HepG2 (cell line): ENCODE data around the gene PRDX2. TPM values are rescaled to one million over a fixed set of nuclear protein-coding genes. Genes with fewer than 3 reads are reported as not detected.

Experiments used
- CTCF ChIP-seq: sonication (generic); formaldehyde crosslinking; IDR thresholded peaks from 2 replicates; pipeline ENCODE4 v1.5.0; 2020; ENCODE audit warnings: mild to moderate bottlenecking, missing genetic modification reagents, moderate library complexity
- KDM4B ChIP-seq: sonication (generic); formaldehyde crosslinking; IDR thresholded peaks from 2 replicates; pipeline ENCODE4 v1.4.0; 2020; ENCODE audit warnings: missing genetic modification reagents
- MLX ChIP-seq: IDR thresholded peaks from 2 replicates; pipeline ENCODE4 v1.6.1; 2016
- NFKB2 ChIP-seq: sonication (generic); formaldehyde crosslinking; IDR thresholded peaks from 2 replicates; pipeline ENCODE4 v1.4.0; 2020; ENCODE audit warnings: missing genetic modification reagents, borderline replicate concordance
- PHF20 ChIP-seq: sonication (generic); formaldehyde crosslinking; IDR thresholded peaks from 2 replicates; pipeline ENCODE4 v1.5.0; 2020; ENCODE audit warnings: mild to moderate bottlenecking, missing genetic modification reagents
- RFX1 ChIP-seq: fragments of 450-650 bp; IDR thresholded peaks from 2 replicates; pipeline ENCODE4 v1.6.1; 2017
- SNAI1 ChIP-seq: sonication (generic); formaldehyde crosslinking; IDR thresholded peaks from 2 replicates; pipeline ENCODE4 v1.5.0; 2020; ENCODE audit warnings: mild to moderate bottlenecking, missing genetic modification reagents, borderline replicate concordance
- TBL1XR1 ChIP-seq: fragments of 150-350 bp; IDR thresholded peaks from 2 replicates; pipeline ENCODE4 v1.6.1; 2014; ENCODE audit warnings: borderline replicate concordance, low read length; ENCODE audit not compliant: partially characterized antibody
- TSC22D2 ChIP-seq: sonication (generic); formaldehyde crosslinking; IDR thresholded peaks from 2 replicates; pipeline ENCODE4 v1.5.1; 2020; ENCODE audit warnings: missing genetic modification reagents, mild to moderate bottlenecking, borderline replicate concordance
- XRCC5 ChIP-seq: fragments of 200-400 bp; formaldehyde crosslinking; optimal IDR thresholded peaks from 2 replicates; pipeline ENCODE3; 2017; ENCODE audit warnings: mild to moderate bottlenecking, low read length
- ZBTB21 ChIP-seq: sonication (generic); formaldehyde crosslinking; IDR thresholded peaks from 2 replicates; pipeline ENCODE4 v1.4.0; 2020; ENCODE audit warnings: missing genetic modification reagents
- ZNF17 ChIP-seq: sonication (generic); formaldehyde crosslinking; IDR thresholded peaks from 2 replicates; pipeline ENCODE4 v1.5.0; 2020; ENCODE audit warnings: mild to moderate bottlenecking, missing genetic modification reagents
- ZNF644 ChIP-seq: IDR thresholded peaks from 2 replicates; pipeline ENCODE4 v1.6.1; 2016; ENCODE audit warnings: low read depth
- ZNF724P ChIP-seq: sonication (generic); formaldehyde crosslinking; IDR thresholded peaks from 2 replicates; pipeline ENCODE4 v1.8.0; 2022; ENCODE audit warnings: missing genetic modification reagents, borderline replicate concordance
- ZNF782 ChIP-seq: sonication (generic); formaldehyde crosslinking; IDR thresholded peaks from 2 replicates; pipeline ENCODE4 v1.4.0; 2020; ENCODE audit warnings: missing genetic modification reagents, mild to moderate bottlenecking, borderline replicate concordance
- ZNF839 ChIP-seq: sonication (generic); formaldehyde crosslinking; IDR thresholded peaks from 2 replicates; pipeline ENCODE4 v1.4.0; 2020; ENCODE audit warnings: missing genetic modification reagents, mild to moderate bottlenecking, borderline replicate concordance
- ZSCAN29 ChIP-seq: sonication (generic); formaldehyde crosslinking; conservative IDR thresholded peaks from 2 replicates; pipeline ENCODE4 v1.4.0; 2020; ENCODE audit warnings: mild to moderate bottlenecking, missing genetic modification reagents
- ZZZ3 ChIP-seq: sonication (generic); formaldehyde crosslinking; IDR thresholded peaks from 2 replicates; pipeline ENCODE4 v1.4.0; 2020; ENCODE audit warnings: missing genetic modification reagents, mild to moderate bottlenecking, borderline replicate concordance
- polyA plus RNA-seq, 8 experiments: library from polyadenylated mRNA; depleted of rRNA in 3 of 8; stranded (reverse) in 7 of 8; unstranded in 1 of 8; fragments of >200 nt; fragmentation: Illumina TruSeq in 4 of 8; extraction: Trizol in 4 of 8; gene quantifications; 2 replicates each; pipeline versions ENCODE4 v1.2.1 to v1.2.3, GENCODE V29; 2011 to 2016; ENCODE audit warnings: low read depth in 4 of 8, missing spikeins in 1 of 8, mixed read lengths in 1 of 8; ENCODE audit not compliant: insufficient read depth in 1 of 8
- total RNA-seq, 5 experiments: library from RNA; depleted of rRNA; stranded (reverse); fragments of >200 nt; fragmentation: Illumina TruSeq; extraction: Trizol; gene quantifications; 2 replicates each; pipeline ENCODE4 v1.2.3, GENCODE V29; 2016; ENCODE audit warnings: low read depth in 1 of 5
- TF ChIP-seq, protein P1 (sequence below): sonication (generic); formaldehyde crosslinking; IDR thresholded peaks from 2 replicates; pipeline ENCODE4 v1.8.0; 2022; ENCODE audit warnings: missing genetic modification reagents, mild to moderate bottlenecking, inconsistent platforms, borderline replicate concordance
- TF ChIP-seq, protein P2 (sequence below): sonication (generic); formaldehyde crosslinking; IDR thresholded peaks from 2 replicates; pipeline ENCODE4 v1.9.0; 2021; ENCODE audit warnings: missing genetic modification reagents, mild to moderate bottlenecking, borderline replicate concordance
- TF ChIP-seq, protein P3 (sequence below): sonication (generic); formaldehyde crosslinking; IDR thresholded peaks from 2 replicates; pipeline ENCODE4 v1.9.0; 2021; ENCODE audit warnings: missing genetic modification reagents, borderline replicate concordance
- TF ChIP-seq, protein P4 (sequence below): sonication (generic); formaldehyde crosslinking; IDR thresholded peaks from 2 replicates; pipeline ENCODE4 v1.5.0; 2020; ENCODE audit warnings: missing genetic modification reagents

Gene PRDX2
- total and polyA plus RNA-seq, 2 of the 13 experiments (the other 11 are each of a cell fraction or from before 2014, with no cell fraction given): 218 to 381 TPM

DNA sequence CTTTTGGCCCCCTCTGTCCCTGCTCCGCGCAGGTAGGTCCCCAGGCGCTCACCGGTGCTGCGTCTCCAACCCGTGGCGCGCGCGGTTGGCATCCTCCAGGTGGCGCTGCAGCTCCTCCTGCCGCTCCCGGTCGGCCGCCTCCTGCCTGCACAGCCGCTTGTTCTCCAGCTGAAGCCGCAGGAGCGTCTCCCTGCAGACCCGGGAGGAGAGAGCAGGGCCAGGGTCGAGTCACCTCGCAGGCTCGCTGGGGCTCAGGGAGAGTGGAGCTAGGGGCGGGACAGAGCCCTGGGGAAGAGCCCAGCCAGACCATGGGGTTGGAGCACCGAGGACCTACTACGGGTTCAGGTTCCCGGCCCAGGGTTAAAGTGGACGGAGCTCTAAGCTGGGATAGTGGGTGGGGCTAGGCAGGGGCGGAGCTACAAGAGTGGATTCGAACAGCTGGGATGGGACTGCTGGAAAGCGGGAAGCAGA lies 35.5 kb downstream of the PRDX2 start (continued):
- peak; percentile 77; the same call in 1 of the 2 replicates for TF ChIP-seq TSC22D2 (CRISPR knock-in tag)
- peak; percentile 96 for TF ChIP-seq XRCC5
- TF ChIP-seq, protein P1, sequence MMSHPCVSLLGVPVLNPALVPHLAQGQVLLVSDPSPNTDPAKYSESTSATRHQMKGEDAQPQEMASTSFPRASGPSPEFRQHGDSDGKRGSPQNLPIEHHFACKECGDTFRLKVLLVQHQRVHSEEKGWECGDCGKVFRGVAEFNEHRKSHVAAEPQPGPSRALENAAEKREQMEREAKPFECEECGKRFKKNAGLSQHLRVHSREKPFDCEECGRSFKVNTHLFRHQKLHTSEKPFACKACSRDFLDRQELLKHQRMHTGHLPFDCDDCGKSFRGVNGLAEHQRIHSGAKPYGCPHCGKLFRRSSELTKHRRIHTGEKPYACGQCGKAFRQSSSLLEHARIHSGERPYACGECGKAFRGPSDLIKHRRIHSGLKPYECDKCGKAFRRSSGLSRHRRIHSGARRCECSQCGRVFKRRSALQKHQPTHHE (CRISPR knock-in tag): peak; percentile 62; the same call in 1 of the 2 replicates
- TF ChIP-seq, protein P2, sequence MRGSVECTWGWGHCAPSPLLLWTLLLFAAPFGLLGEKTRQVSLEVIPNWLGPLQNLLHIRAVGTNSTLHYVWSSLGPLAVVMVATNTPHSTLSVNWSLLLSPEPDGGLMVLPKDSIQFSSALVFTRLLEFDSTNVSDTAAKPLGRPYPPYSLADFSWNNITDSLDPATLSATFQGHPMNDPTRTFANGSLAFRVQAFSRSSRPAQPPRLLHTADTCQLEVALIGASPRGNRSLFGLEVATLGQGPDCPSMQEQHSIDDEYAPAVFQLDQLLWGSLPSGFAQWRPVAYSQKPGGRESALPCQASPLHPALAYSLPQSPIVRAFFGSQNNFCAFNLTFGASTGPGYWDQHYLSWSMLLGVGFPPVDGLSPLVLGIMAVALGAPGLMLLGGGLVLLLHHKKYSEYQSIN (CRISPR knock-in tag): no peak
- TF ChIP-seq, protein P3, sequence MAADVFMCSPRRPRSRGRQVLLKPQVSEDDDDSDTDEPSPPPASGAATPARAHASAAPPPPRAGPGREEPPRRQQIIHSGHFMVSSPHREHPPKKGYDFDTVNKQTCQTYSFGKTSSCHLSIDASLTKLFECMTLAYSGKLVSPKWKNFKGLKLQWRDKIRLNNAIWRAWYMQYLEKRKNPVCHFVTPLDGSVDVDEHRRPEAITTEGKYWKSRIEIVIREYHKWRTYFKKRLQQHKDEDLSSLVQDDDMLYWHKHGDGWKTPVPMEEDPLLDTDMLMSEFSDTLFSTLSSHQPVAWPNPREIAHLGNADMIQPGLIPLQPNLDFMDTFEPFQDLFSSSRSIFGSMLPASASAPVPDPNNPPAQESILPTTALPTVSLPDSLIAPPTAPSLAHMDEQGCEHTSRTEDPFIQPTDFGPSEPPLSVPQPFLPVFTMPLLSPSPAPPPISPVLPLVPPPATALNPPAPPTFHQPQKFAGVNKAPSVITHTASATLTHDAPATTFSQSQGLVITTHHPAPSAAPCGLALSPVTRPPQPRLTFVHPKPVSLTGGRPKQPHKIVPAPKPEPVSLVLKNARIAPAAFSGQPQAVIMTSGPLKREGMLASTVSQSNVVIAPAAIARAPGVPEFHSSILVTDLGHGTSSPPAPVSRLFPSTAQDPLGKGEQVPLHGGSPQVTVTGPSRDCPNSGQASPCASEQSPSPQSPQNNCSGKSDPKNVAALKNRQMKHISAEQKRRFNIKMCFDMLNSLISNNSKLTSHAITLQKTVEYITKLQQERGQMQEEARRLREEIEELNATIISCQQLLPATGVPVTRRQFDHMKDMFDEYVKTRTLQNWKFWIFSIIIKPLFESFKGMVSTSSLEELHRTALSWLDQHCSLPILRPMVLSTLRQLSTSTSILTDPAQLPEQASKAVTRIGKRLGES: no peak
- peak; percentile 25; the same call in 1 of the 2 replicates for TF ChIP-seq ZSCAN29 (CRISPR knock-in tag)
- TF ChIP-seq SNAI1 (CRISPR knock-in tag): peak; percentile 57; the same call in 1 of the 2 replicates
- peak; percentile 64; the same call in 1 of the 2 replicates for TF ChIP-seq KDM4B (CRISPR knock-in tag)
- 0 out of 2 replicates have a peak, but pooled peaks have one; percentile 39 for TF ChIP-seq MLX (CRISPR knock-in tag)
- TF ChIP-seq CTCF: peak; percentile 99
- no peak for TF ChIP-seq ZBTB21
- no peak for TF ChIP-seq TBL1XR1
- no peak for TF ChIP-seq ZNF17
- TF ChIP-seq NFKB2 (CRISPR knock-in tag): peak; percentile 67; the same call in 1 of the 2 replicates
- TF ChIP-seq ZNF644 (CRISPR knock-in tag): no peak
- TF ChIP-seq, protein P4, sequence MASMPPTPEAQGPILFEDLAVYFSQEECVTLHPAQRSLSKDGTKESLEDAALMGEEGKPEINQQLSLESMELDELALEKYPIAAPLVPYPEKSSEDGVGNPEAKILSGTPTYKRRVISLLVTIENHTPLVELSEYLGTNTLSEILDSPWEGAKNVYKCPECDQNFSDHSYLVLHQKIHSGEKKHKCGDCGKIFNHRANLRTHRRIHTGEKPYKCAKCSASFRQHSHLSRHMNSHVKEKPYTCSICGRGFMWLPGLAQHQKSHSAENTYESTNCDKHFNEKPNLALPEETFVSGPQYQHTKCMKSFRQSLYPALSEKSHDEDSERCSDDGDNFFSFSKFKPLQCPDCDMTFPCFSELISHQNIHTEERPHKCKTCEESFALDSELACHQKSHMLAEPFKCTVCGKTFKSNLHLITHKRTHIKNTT (CRISPR knock-in tag): no peak
- TF ChIP-seq ZNF724P: no peak
- TF ChIP-seq ZNF782: no peak
- TF ChIP-seq PHF20 (CRISPR knock-in tag): no peak
- TF ChIP-seq ZNF839 (CRISPR knock-in tag): 0 out of 2 replicates have a peak, but pooled peaks have one; percentile 35
- no peak for TF ChIP-seq ZZZ3
- no peak for TF ChIP-seq RFX1
